GM12864 (cell line): ENCODE data around the gene CDC42EP4.

Experiments used
- DNase-seq: peaks from one replicate; pipeline ENCODE4 v3.0.0-alpha.2; 2011; ENCODE audit warnings: low read depth
- H3K4me3 ChIP-seq: 2 replicates; pipeline ENCODE4 v1.5.1; 2011; ENCODE audit warnings: mild to moderate bottlenecking, low read depth, low read length, control low read depth
- TF ChIP-seq, protein P1 (sequence below): IDR thresholded peaks from 2 replicates; pipeline ENCODE4 v1.5.1; 2011; ENCODE audit warnings: low read depth, mild to moderate bottlenecking, moderate library complexity, low read length, control low read depth, inconsistent platforms; ENCODE audit errors: missing control alignments

Gene CDC42EP4, protein sequence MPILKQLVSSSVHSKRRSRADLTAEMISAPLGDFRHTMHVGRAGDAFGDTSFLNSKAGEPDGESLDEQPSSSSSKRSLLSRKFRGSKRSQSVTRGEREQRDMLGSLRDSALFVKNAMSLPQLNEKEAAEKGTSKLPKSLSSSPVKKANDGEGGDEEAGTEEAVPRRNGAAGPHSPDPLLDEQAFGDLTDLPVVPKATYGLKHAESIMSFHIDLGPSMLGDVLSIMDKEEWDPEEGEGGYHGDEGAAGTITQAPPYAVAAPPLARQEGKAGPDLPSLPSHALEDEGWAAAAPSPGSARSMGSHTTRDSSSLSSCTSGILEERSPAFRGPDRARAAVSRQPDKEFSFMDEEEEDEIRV

DNA sequence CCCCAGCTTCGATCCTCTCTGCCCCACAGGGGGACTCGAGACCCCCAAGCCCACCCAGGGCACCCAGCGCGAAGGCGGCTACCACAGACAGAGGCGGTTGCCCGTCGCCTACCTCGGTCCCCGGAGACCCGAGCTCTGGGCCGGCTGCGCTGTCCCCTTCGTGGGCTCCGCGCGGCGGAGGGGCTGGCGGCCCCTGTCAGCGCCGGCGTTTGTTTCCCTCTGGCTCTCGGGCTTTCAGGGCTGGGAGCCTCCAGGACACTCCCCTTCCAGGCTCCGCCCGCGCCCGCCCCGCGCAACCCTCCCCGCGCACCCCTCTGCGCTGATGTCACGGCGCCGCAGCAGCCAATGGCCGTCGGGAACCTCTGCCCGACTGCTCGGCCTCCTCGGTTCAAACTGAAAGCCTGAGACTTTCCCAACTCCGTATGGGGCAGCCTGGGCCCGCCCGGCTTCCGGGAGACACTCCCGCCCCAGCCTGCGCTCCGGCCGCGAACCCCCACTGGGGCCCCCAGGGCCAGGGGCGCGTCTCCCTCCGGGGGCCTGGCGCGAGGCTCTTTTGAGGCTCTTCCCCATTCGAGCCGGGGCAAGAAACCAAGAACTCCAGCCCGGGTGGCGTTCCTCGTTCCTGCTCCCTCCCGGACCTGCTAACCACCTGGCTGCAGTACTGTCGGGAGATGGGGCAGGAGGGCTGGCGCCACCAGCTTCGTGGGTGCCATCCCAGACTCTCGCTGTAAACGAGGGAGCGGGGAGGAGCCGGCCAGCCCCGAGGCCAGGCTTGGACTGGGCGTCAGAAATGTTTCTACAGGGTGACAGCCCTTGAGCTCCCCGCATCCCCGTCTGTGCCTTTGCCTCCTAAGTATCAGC, at the start of gene CDC42EP4:
Gene CDC42EP4 (minus strand): TSS at position 221 of the 861 bp plus-strand sequence. CDS start 25,501 bp downstream, outside the sequence.
- H3K4me3 ChIP-seq = peak within 1 kb of the TSS; percentile 62
- no peak for DNase-seq
- TF ChIP-seq, protein P1, sequence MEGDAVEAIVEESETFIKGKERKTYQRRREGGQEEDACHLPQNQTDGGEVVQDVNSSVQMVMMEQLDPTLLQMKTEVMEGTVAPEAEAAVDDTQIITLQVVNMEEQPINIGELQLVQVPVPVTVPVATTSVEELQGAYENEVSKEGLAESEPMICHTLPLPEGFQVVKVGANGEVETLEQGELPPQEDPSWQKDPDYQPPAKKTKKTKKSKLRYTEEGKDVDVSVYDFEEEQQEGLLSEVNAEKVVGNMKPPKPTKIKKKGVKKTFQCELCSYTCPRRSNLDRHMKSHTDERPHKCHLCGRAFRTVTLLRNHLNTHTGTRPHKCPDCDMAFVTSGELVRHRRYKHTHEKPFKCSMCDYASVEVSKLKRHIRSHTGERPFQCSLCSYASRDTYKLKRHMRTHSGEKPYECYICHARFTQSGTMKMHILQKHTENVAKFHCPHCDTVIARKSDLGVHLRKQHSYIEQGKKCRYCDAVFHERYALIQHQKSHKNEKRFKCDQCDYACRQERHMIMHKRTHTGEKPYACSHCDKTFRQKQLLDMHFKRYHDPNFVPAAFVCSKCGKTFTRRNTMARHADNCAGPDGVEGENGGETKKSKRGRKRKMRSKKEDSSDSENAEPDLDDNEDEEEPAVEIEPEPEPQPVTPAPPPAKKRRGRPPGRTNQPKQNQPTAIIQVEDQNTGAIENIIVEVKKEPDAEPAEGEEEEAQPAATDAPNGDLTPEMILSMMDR = no peak

DNA sequence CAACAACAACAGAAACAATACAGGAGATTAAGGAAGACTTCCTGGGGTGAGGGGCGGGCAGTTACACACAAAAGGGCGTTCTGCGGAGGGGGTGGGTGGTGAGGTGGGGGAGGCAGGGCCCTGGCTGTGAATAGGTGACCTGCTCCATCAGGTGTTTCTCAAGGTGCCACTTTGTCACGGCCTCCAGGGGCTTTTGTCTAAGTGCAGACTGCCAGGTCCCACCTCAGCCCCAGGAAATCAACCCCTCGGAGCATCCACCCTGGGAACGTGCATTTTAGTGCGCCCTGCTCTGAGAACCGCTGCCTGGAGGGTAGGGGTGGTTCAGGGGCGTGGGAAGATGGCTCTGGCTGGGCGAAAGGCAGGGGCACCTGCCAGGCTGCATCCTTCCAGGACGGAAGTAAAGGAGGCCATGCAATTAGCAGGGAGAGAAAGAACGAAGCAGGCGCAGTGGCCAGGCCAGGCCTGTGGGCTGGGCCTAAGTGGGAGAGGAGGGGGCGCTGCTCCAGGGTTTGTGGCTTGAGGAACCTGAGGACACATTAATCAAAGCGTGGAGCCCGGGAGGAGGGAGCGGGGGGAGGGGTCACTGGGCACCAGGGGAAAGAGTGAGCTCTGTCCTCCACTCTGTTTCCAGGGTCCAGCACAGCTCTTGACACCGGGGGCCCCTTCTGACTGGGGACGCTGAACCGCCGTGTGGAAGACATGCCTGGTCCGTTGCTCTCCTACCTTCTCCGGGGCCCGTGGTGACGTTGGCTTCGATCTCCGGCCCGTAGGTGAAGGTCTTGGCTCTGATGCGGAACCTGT, 49.4 kb upstream of the CDC42EP4 start:
- no peak for DNase-seq
- no peak overlapping the region for H3K4me3 ChIP-seq
- TF ChIP-seq, protein P1 = no peak

DNA sequence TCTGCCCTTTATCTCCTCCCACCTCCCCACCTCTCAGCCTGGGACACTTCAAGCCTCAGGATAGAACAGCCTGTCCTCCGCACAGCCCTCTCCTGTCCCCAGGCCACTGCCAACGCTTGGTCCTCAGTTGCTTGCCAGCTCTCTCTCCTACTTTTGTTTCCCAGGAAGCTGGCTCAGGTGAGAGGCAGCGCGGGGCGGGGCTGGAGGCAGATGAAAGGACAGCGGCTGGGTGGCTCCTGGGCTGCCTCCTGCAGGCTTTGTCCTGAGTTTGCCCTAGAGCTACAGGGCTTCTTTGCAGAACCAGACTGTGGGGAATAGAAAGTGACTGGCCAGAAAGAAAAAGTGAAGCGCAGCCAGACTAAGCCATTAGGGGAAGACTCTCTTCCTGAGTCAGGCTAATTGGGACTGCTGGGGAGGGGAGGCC, 48.2 kb upstream of the CDC42EP4 start:
- TF ChIP-seq, protein P1 = no peak
- DNase-seq = no peak
- no peak overlapping the region for H3K4me3 ChIP-seq

DNA sequence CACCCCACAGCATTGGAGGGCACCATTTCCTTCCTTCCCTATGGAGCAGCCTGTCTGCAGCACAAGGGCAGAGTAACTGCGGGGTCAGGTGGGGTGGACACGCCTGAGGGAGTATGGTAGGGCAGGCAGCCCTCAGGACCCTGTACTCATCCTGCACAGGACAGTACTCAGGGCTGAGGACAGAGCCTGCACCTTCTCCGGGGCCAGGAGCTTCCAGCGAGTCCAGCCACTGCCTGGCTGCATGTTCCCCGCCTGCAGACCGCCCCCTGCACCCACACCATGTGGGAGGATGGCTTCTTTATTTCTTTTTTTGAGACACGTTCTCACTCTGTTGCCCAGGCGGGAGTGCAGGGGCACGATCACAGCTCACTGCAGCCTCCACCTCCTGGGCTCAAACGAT, 47.6 kb upstream of the CDC42EP4 start:
- no peak for DNase-seq
- no peak overlapping the region for H3K4me3 ChIP-seq
- TF ChIP-seq, protein P1 = no peak

DNA sequence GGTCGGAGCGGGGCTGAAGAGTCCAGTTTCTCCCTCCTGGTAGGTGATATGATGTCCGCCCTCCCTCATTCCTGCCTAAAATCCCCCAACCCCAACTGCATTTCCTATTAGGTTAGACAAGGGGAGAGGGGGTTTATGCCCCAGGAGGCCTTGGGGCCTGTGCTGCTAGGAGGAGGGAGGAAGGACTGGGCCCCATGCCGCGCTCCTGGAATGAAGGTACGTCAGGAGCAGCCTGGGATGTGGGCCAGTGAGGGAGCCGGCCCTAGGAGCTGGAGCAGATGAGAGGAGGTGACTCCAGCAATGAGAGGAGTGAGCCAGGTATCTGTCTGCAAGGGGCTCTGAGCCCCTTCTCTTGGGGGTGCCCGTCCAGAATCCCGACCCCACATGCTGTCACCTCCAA, 46.9 kb upstream of the CDC42EP4 start:
- H3K4me3 ChIP-seq = no peak overlapping the region
- TF ChIP-seq, protein P1 = no peak
- no peak for DNase-seq

DNA sequence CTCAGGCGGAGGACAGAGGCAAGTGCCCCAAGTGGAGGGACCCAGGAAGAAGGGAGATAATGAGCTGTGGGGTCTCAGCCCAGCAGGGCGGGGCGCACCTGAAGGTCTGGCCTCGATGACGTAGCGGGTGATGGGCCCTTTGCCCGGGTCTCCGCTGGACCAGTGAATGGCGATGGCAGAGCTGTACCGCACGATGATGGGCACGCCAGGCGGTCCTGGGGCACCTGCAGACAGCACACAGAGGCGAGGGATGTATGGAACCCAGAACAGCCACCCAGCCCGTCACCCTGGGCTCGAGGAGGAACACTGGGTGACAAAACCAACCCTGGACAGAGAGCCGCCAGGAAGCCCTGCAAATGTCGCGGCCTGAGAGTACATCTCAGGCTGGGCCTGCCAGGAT, 46.2 kb upstream of the CDC42EP4 start:
- no peak overlapping the region for H3K4me3 ChIP-seq
- TF ChIP-seq, protein P1 = no peak
- DNase-seq = no peak
